ENCODE results near the gene CYP4F12. TPM values are rescaled to one million over a fixed set of nuclear protein-coding genes. Genes with fewer than 3 reads are reported as not detected.

Gene CYP4F12
- total and polyA plus RNA-seq, 4 donors = 14.6 to 64.0 (median 25.0) TPM

GRCh38 chr19:15715642-15716041 is 42.8 kb downstream of the CYP4F12 start:
- 79% methylated on average over 1 of the region's 1 CpG for WGBS
- no peak for DNase-seq (ENCODE audit: low spot score)
- no peak overlapping the region for H3K27ac ChIP-seq (ENCODE audit: low read depth in 1 of 2, low read length in 2 of 2)
- TF ChIP-seq ZBTB33 (IDR thresholded peaks at IDR 0.05) (no peak), JUND (IDR thresholded peaks at IDR 0.05) (no peak), RAD21 (IDR thresholded peaks at IDR 0.05) (no peak), CTCF (IDR thresholded peaks at IDR 0.05; ENCODE audit: low read depth, low read length, missing input control) (no peak), RXRA (IDR thresholded peaks at IDR 0.05) (no peak), GABPA (IDR thresholded peaks at IDR 0.05 in 1 of 2, conservative IDR thresholded peaks at IDR 0.05 in 1 of 2) (no peak), SP1 (IDR thresholded peaks at IDR 0.05) (no peak), YY1 (IDR thresholded peaks at IDR 0.05) (no peak), HNF4G (IDR thresholded peaks at IDR 0.05) (no peak), MAX (IDR thresholded peaks at IDR 0.05) (no peak), REST (IDR thresholded peaks at IDR 0.05) (no peak), NR2F2 (IDR thresholded peaks at IDR 0.05) (no peak)
- H3K9ac ChIP-seq (ENCODE audit: low read depth in 1 of 2, low read length in 2 of 2) = no peak overlapping the region
- no peaks in the 10 kb centered on the region for H3K4me1 ChIP-seq (ENCODE audit: control insufficient read depth in 4 of 4, insufficient read depth in 4 of 4, low read length in 3 of 4)
- no peaks in the 10 kb centered on the region for H3K9me3 ChIP-seq (ENCODE audit: control insufficient read depth in 4 of 4, low read length in 3 of 4)
- no peak overlapping the region for H3K4me3 ChIP-seq (ENCODE audit: low read depth in 1 of 3, low read length in 3 of 3)
- H3K27me3 ChIP-seq (ENCODE audit: control insufficient read depth in 4 of 4, insufficient read depth in 4 of 4, low read length in 3 of 4) = peaks cover 0 to 10% (median 0%) of the 10 kb centered on the region in 4 donors
- no peaks in the 10 kb centered on the region for H3K36me3 ChIP-seq (ENCODE audit: control insufficient read depth in 4 of 4, insufficient read depth in 3 of 4, low read depth in 1 of 4, low read length in 3 of 4)

GRCh38 chr19:15717809-15718208 is 44.9 kb downstream of the CYP4F12 start:
- peaks cover 0 to 10% (median under 1%) of the 10 kb centered on the region in 4 donors for H3K27me3 ChIP-seq (ENCODE audit: control insufficient read depth in 4 of 4, insufficient read depth in 4 of 4, low read length in 3 of 4)
- TF ChIP-seq REST (IDR thresholded peaks at IDR 0.05) (peak; percentile 83), HNF4G (IDR thresholded peaks at IDR 0.05) (no peak)
- H3K9me3 ChIP-seq (ENCODE audit: control insufficient read depth in 4 of 4, low read length in 3 of 4) = peaks cover 0 to 3% (median under 1%) of the 10 kb centered on the region in 4 donors
- 28% methylated on average over 6 of the region's 6 CpGs for WGBS
- no peak overlapping the region for H3K27ac ChIP-seq (ENCODE audit: low read depth in 1 of 2, low read length in 2 of 2)
- no peak overlapping the region for H3K4me3 ChIP-seq (ENCODE audit: low read depth in 1 of 3, low read length in 3 of 3)
- no peak for DNase-seq (ENCODE audit: low spot score)
- peaks cover 0 to under 1% (median 0%) of the 10 kb centered on the region in 4 donors for H3K4me1 ChIP-seq (ENCODE audit: control insufficient read depth in 4 of 4, insufficient read depth in 4 of 4, low read length in 3 of 4)
- no peak overlapping the region for H3K9ac ChIP-seq (ENCODE audit: low read depth in 1 of 2, low read length in 2 of 2)
- no peaks in the 10 kb centered on the region for H3K36me3 ChIP-seq (ENCODE audit: control insufficient read depth in 4 of 4, insufficient read depth in 3 of 4, low read depth in 1 of 4, low read length in 3 of 4)
